ENCODE measurements around the gene ARPC4.
A peak's percentile ranks its signal among the peaks of the same experiment; 100 is the strongest.

ARPC4 gene

GRCh38 chr3:9793161-9793781 is 389 bp downstream of the ARPC4 start:
- H3K4me3 ChIP-seq (ENCODE audit: low read depth, low read length), result peak overlapping the region; percentile 99
- no peaks in the 10 kb centered on the region for H3K27me3 ChIP-seq (ENCODE audit: control insufficient read depth, insufficient read depth, low read length)
- peak overlapping the region; percentile 100 for H3K27ac ChIP-seq (ENCODE audit: low read depth, low read length)
- H3K9ac ChIP-seq (ENCODE audit: low read length), result peak overlapping the region; percentile 100
- peaks cover 47% of the 10 kb centered on the region for H3K36me3 ChIP-seq (ENCODE audit: control insufficient read depth, insufficient read depth, low read length)
- H3K9me3 ChIP-seq (ENCODE audit: control insufficient read depth, insufficient read depth, low read depth, low read length), result no peaks in the 10 kb centered on the region
- peaks cover 8% of the 10 kb centered on the region; the same call in 1 of the 2 replicates for H3K4me1 ChIP-seq (ENCODE audit: control insufficient read depth, insufficient read depth, low read length)

- H3K4me1 ChIP-seq (ENCODE audit: control insufficient read depth, insufficient read depth, low read length), result peaks cover 8% of the 10 kb centered on the region; the same call in 1 of the 2 replicates
- H3K27me3 ChIP-seq (ENCODE audit: control insufficient read depth, insufficient read depth, low read length), result no peaks in the 10 kb centered on the region
- H3K9me3 ChIP-seq (ENCODE audit: control insufficient read depth, insufficient read depth, low read depth, low read length), result no peaks in the 10 kb centered on the region
- H3K9ac ChIP-seq (ENCODE audit: low read length), result no peak overlapping the region
- peaks cover 53% of the 10 kb centered on the region for H3K36me3 ChIP-seq (ENCODE audit: control insufficient read depth, insufficient read depth, low read length)
- no peak overlapping the region for H3K27ac ChIP-seq (ENCODE audit: low read depth, low read length)
- no peak overlapping the region for H3K4me3 ChIP-seq (ENCODE audit: low read depth, low read length)
These were observed 1.5 kb downstream of the ARPC4 start for GRCh38 chr3:9794400-9794799.

- peaks cover 8% of the 10 kb centered on the region; the same call in 1 of the 2 replicates for H3K4me1 ChIP-seq (ENCODE audit: control insufficient read depth, insufficient read depth, low read length)
- H3K9me3 ChIP-seq (ENCODE audit: control insufficient read depth, insufficient read depth, low read depth, low read length), result no peaks in the 10 kb centered on the region
- H3K36me3 ChIP-seq (ENCODE audit: control insufficient read depth, insufficient read depth, low read length), result peaks cover 53% of the 10 kb centered on the region
- H3K9ac ChIP-seq (ENCODE audit: low read length), result no peak overlapping the region
- H3K4me3 ChIP-seq (ENCODE audit: low read depth, low read length), result no peak overlapping the region
- no peaks in the 10 kb centered on the region for H3K27me3 ChIP-seq (ENCODE audit: control insufficient read depth, insufficient read depth, low read length)
- H3K27ac ChIP-seq (ENCODE audit: low read depth, low read length), result no peak overlapping the region
These were observed 2.3 kb downstream of the ARPC4 start for GRCh38 chr3:9795207-9795606.

- no peak overlapping the region for H3K27ac ChIP-seq (ENCODE audit: low read depth, low read length)
- H3K27me3 ChIP-seq (ENCODE audit: control insufficient read depth, insufficient read depth, low read length), result no peaks in the 10 kb centered on the region
These were observed 4.5 kb downstream of the ARPC4 start for GRCh38 chr3:9797196-9797945.

GRCh38 chr3:9800529-9800928 is 7.6 kb downstream of the ARPC4 start:
- Histone ChIP-seq H3K4me1 (ENCODE audit: control insufficient read depth, insufficient read depth, low read length) (no peaks in the 10 kb centered on the region), H3K9me3 (ENCODE audit: control insufficient read depth, insufficient read depth, low read depth, low read length) (no peaks in the 10 kb centered on the region), H3K27ac (ENCODE audit: low read depth, low read length) (no peak overlapping the region), H3K9ac (ENCODE audit: low read length) (no peak overlapping the region), H3K27me3 (ENCODE audit: control insufficient read depth, insufficient read depth, low read length) (no peaks in the 10 kb centered on the region), H3K36me3 (ENCODE audit: control insufficient read depth, insufficient read depth, low read length) (peaks cover 85% of the 10 kb centered on the region), H3K4me3 (ENCODE audit: low read depth, low read length) (no peak overlapping the region)

More at GRCh38 chr3:9797196-9797945, 4.5 kb downstream of the ARPC4 start:
- Histone ChIP-seq H3K9me3 (ENCODE audit: control insufficient read depth, insufficient read depth, low read depth, low read length) (no peaks in the 10 kb centered on the region), H3K4me1 (ENCODE audit: control insufficient read depth, insufficient read depth, low read length) (peaks cover 5% of the 10 kb centered on the region; the same call in 1 of the 2 replicates), H3K36me3 (ENCODE audit: control insufficient read depth, insufficient read depth, low read length) (peaks cover 65% of the 10 kb centered on the region), H3K9ac (ENCODE audit: low read length) (no peak overlapping the region), H3K4me3 (ENCODE audit: low read depth, low read length) (no peak overlapping the region)

GRCh38 chr3:9803494-9803893 is 10.6 kb downstream of the ARPC4 start:
- H3K4me1 ChIP-seq (ENCODE audit: control insufficient read depth, insufficient read depth, low read length), result 0 out of 2 replicates have a peak, but pooled peaks cover 2% of the 10 kb centered on the region
- H3K27me3 ChIP-seq (ENCODE audit: control insufficient read depth, insufficient read depth, low read length), result no peaks in the 10 kb centered on the region
- no peak overlapping the region for H3K9ac ChIP-seq (ENCODE audit: low read length)
- no peaks in the 10 kb centered on the region for H3K9me3 ChIP-seq (ENCODE audit: control insufficient read depth, insufficient read depth, low read depth, low read length)
- H3K36me3 ChIP-seq (ENCODE audit: control insufficient read depth, insufficient read depth, low read length), result peaks cover 83% of the 10 kb centered on the region
- H3K4me3 ChIP-seq (ENCODE audit: low read depth, low read length), result no peak overlapping the region
- no peak overlapping the region for H3K27ac ChIP-seq (ENCODE audit: low read depth, low read length)

GRCh38 chr3:9804996-9805395 is 12.1 kb downstream of the ARPC4 start:
- H3K4me1 ChIP-seq (ENCODE audit: control insufficient read depth, insufficient read depth, low read length), result peaks cover 13% of the 10 kb centered on the region; the same call in 1 of the 2 replicates
- no peak overlapping the region for H3K4me3 ChIP-seq (ENCODE audit: low read depth, low read length)
- no peak overlapping the region for H3K27ac ChIP-seq (ENCODE audit: low read depth, low read length)
- no peaks in the 10 kb centered on the region for H3K9me3 ChIP-seq (ENCODE audit: control insufficient read depth, insufficient read depth, low read depth, low read length)
- H3K27me3 ChIP-seq (ENCODE audit: control insufficient read depth, insufficient read depth, low read length), result no peaks in the 10 kb centered on the region
- no peak overlapping the region for H3K9ac ChIP-seq (ENCODE audit: low read length)
- H3K36me3 ChIP-seq (ENCODE audit: control insufficient read depth, insufficient read depth, low read length), result peaks cover 68% of the 10 kb centered on the region

GRCh38 chr3:9806137-9806536 is 13.3 kb downstream of the ARPC4 start:
- peaks cover 57% of the 10 kb centered on the region for H3K36me3 ChIP-seq (ENCODE audit: control insufficient read depth, insufficient read depth, low read length)
- H3K9me3 ChIP-seq (ENCODE audit: control insufficient read depth, insufficient read depth, low read depth, low read length), result no peaks in the 10 kb centered on the region
- peaks cover 13% of the 10 kb centered on the region; the same call in 1 of the 2 replicates for H3K4me1 ChIP-seq (ENCODE audit: control insufficient read depth, insufficient read depth, low read length)
- H3K9ac ChIP-seq (ENCODE audit: low read length), result no peak overlapping the region
- no peak overlapping the region for H3K4me3 ChIP-seq (ENCODE audit: low read depth, low read length)
- H3K27ac ChIP-seq (ENCODE audit: low read depth, low read length), result no peak overlapping the region
- peaks cover 8% of the 10 kb centered on the region for H3K27me3 ChIP-seq (ENCODE audit: control insufficient read depth, insufficient read depth, low read length)

- Histone ChIP-seq H3K4me1 (ENCODE audit: control insufficient read depth, insufficient read depth, low read length) (peaks cover 13% of the 10 kb centered on the region; the same call in 1 of the 2 replicates), H3K4me3 (ENCODE audit: low read depth, low read length) (no peak overlapping the region), H3K27me3 (ENCODE audit: control insufficient read depth, insufficient read depth, low read length) (peaks cover 12% of the 10 kb centered on the region), H3K9me3 (ENCODE audit: control insufficient read depth, insufficient read depth, low read depth, low read length) (no peaks in the 10 kb centered on the region), H3K27ac (ENCODE audit: low read depth, low read length) (no peak overlapping the region), H3K36me3 (ENCODE audit: control insufficient read depth, insufficient read depth, low read length) (peaks cover 50% of the 10 kb centered on the region), H3K9ac (ENCODE audit: low read length) (no peak overlapping the region)
These were observed 14.1 kb downstream of the ARPC4 start for GRCh38 chr3:9806688-9807589.

GRCh38 chr3:9807981-9808344 is 15.1 kb downstream of the ARPC4 start:
- no peaks in the 10 kb centered on the region for H3K9me3 ChIP-seq (ENCODE audit: control insufficient read depth, insufficient read depth, low read depth, low read length)
- no peak overlapping the region for H3K9ac ChIP-seq (ENCODE audit: low read length)
- H3K4me3 ChIP-seq (ENCODE audit: low read depth, low read length), result no peak overlapping the region
- peaks cover 13% of the 10 kb centered on the region; the same call in 1 of the 2 replicates for H3K4me1 ChIP-seq (ENCODE audit: control insufficient read depth, insufficient read depth, low read length)
- H3K27me3 ChIP-seq (ENCODE audit: control insufficient read depth, insufficient read depth, low read length), result peaks cover 12% of the 10 kb centered on the region
- no peak overlapping the region for H3K27ac ChIP-seq (ENCODE audit: low read depth, low read length)
- peaks cover 46% of the 10 kb centered on the region for H3K36me3 ChIP-seq (ENCODE audit: control insufficient read depth, insufficient read depth, low read length)
